ENCODE results near the gene AGO4. TPM values are rescaled to one million over a fixed set of nuclear protein-coding genes. Genes with fewer than 3 reads are reported as not detected.
A peak's percentile ranks its signal among the peaks of the same experiment; 100 is the strongest.

Gene AGO4
- total RNA-seq, 1 experiment from 2014 or later = 12.8 TPM

- Histone ChIP-seq H2BK120ac (ENCODE audit: low read depth, low read length, poor library complexity, severe bottlenecking) (no peak overlapping the region), H3K9ac (ENCODE audit: extremely low read depth, insufficient read length, low read length) (no peak overlapping the region), H3K4me1 (ENCODE audit: insufficient read depth, low read length) (no peaks in the 10 kb centered on the region), H2BK20ac (ENCODE audit: low read depth, low read length, poor library complexity, severe bottlenecking) (no peak overlapping the region), H3K23me2 (ENCODE audit: insufficient read length, low read depth, low read length, poor library complexity, severe bottlenecking) (no peaks in the 10 kb centered on the region), H3K56ac (ENCODE audit: insufficient read length, low read depth, low read length) (no peak overlapping the region), H4K8ac (replicated peaks; ENCODE audit: insufficient read length, low read depth, low read length) (no peak overlapping the region), H3T11ph (ENCODE audit: low read length) (no peak overlapping the region), H3K27me3 (ENCODE audit: insufficient read depth, low read length) (no peaks in the 10 kb centered on the region), H3K4me2 (ENCODE audit: insufficient read depth, insufficient read length, low read length) (no peak overlapping the region), H2AK5ac (ENCODE audit: insufficient read length, low read length) (no peak overlapping the region), H3K14ac (ENCODE audit: insufficient read depth, low read length) (no peak overlapping the region), H3K18ac (ENCODE audit: insufficient read length, low read depth, low read length) (no peak overlapping the region), H3K9me3 (ENCODE audit: control insufficient read depth, low read depth, low read length) (no peaks in the 10 kb centered on the region), H3K79me2 (ENCODE audit: insufficient read depth, low read length) (no peaks in the 10 kb centered on the region), H2BK15ac (ENCODE audit: low read depth, low read length) (no peak overlapping the region), H4K5ac (ENCODE audit: insufficient read length, low read depth, low read length) (no peak overlapping the region), H2BK5ac (ENCODE audit: insufficient read length, low read length) (no peak overlapping the region), H3K23ac (ENCODE audit: insufficient read length, low read depth, low read length) (no peak overlapping the region), H4K20me1 (ENCODE audit: control insufficient read depth, insufficient read depth, insufficient read length) (no peaks in the 10 kb centered on the region), H3K4ac (ENCODE audit: low read depth, low read length) (no peak overlapping the region), H2BK12ac (ENCODE audit: insufficient read length, low read depth, low read length) (no peak overlapping the region), H3K27ac (ENCODE audit: insufficient read length, low read depth, low read length) (no peak overlapping the region), H4K91ac (ENCODE audit: insufficient read length, low read depth, low read length) (no peak overlapping the region), H2AFZ (ENCODE audit: low read length) (no peak overlapping the region), H3K79me1 (ENCODE audit: insufficient read depth, low read depth, low read length, poor library complexity, severe bottlenecking) (no peaks in the 10 kb centered on the region)
- peak; percentile 35 for DNase-seq
- no CpG with 5 or more reads among the region's 9 CpGs for WGBS (ENCODE audit: extremely low coverage, insufficient read length, low lambda C conversion rate)
- peak overlapping the region in 2 of 3 experiments; percentile 10 to 87; a peak in 4 of 7 replicates for H3K27ac Mint-ChIP-seq
- H3K9me3 Mint-ChIP-seq = no peaks in the 10 kb centered on the region
- peaks cover 3 to 41% (median 29%) of the 10 kb centered on the region in 3 experiments; a peak in 5 of 7 replicates for H3K36me3 Mint-ChIP-seq (ENCODE audit: insufficient read depth in 1 of 3, low read depth in 3 of 3)
- H3K4me1 Mint-ChIP-seq = peaks cover 4 to 14% of the 10 kb centered on the region in 2 experiments
- H3K4me3 Mint-ChIP-seq = no peak overlapping the region
- peak; percentile 49 for TF ChIP-seq CTCF (conservative IDR thresholded peaks at IDR 0.05)
- no peaks in the 10 kb centered on the region for H3K27me3 Mint-ChIP-seq (ENCODE audit: low read depth)
These were observed 47.3 kb downstream of the AGO4 start for GRCh38 chr1:35854989-35855700.

Measured in H9 (cell line).